ENCODE measurements around the gene EDA.

DNA sequence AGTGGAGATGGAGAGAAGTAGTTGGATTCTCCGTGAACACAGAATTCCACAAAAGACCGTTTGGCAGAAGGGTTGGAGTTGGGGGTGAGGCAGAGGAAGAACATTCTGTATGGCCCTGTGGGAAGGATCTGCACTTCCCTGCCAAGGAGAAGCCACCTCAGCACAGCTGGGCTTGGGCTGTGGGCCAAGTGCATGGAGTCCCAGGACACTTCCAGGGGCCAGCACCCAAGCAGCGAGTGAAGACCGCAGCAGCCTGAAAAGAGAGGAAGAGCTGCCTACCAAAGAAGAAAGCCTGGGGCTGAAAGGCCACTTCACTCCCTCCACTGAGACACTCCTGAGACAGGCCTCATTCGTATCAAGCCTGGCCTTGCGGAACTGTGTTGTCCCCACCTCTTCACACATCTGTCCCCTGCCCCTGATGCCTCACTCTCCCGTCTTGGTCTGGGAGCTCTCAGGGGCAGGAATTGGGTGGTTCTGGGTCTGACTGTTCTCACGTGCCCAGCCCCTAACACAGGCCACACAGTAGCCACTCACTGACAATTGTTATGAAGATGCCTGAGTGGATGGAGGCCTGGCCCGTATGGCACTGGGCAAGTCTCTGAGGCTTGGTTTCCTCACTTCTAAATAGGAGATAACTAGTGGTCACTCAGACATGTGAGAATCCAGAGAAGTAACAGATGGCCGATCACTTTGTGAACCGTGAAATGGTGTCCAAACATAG lies 437.1 kb downstream of the EDA start:
- TF ChIP-seq POLR2AphosphoS5 (IDR thresholded peaks at IDR 0.05) (no peak), CTCF (IDR thresholded peaks at IDR 0.05) (no peak), EP300 (IDR thresholded peaks at IDR 0.05) (no peak)
